HG03521 (cell line): ENCODE results near the gene PARP9.
A peak's percentile ranks its signal among the peaks of the same experiment; 100 is the strongest.
"Not testable (repeated sequence)": the region's sequence is repeated elsewhere in the genome, so short reads cannot be mapped to it uniquely, and the experiment has no call there.

Source experiments
- ATAC-seq: cut with Tn5 transposase; IDR thresholded peaks from one replicate; pipeline ENCODE4 v1.9.1; 2021; ENCODE audit warnings: mild to moderate bottlenecking, moderate library complexity; ENCODE audit not compliant: unreplicated experiment

Gene PARP9

GRCh38 chr3:122576174-122576940, 12.3 kb upstream of the PARP9 start:
- ATAC-seq = peak; percentile 79

GRCh38 chr3:122572940-122573412, 8.9 kb upstream of the PARP9 start:
- no peak for ATAC-seq

- no peak for ATAC-seq
These were observed 4.7 kb upstream of the PARP9 start for GRCh38 chr3:122568755-122569154.

- ATAC-seq = not testable (repeated sequence)
These were observed 4.0 kb upstream of the PARP9 start for GRCh38 chr3:122568131-122568530.

GRCh38 chr3:122563717-122564025, 429 bp downstream of the PARP9 start:
- no peak for ATAC-seq

- no peak for ATAC-seq
These were observed 980 bp downstream of the PARP9 start for GRCh38 chr3:122562923-122563716.

GRCh38 chr3:122560680-122561079, 3.4 kb downstream of the PARP9 start:
- no peak for ATAC-seq

- no peak for ATAC-seq
These were observed 4.2 kb downstream of the PARP9 start for GRCh38 chr3:122559906-122560305.

GRCh38 chr3:122558605-122559004, 5.5 kb downstream of the PARP9 start:
- no peak for ATAC-seq

GRCh38 chr3:122557356-122557755, 6.7 kb downstream of the PARP9 start:
- no peak for ATAC-seq

GRCh38 chr3:122555275-122556071, 8.6 kb downstream of the PARP9 start:
- no peak for ATAC-seq

GRCh38 chr3:122553171-122553570, 10.9 kb downstream of the PARP9 start:
- ATAC-seq = no peak

GRCh38 chr3:122548619-122549018, 15.5 kb downstream of the PARP9 start:
- no peak for ATAC-seq

GRCh38 chr3:122548076-122548475, 16.0 kb downstream of the PARP9 start:
- no peak for ATAC-seq

GRCh38 chr3:122546151-122546550, 17.9 kb downstream of the PARP9 start:
- ATAC-seq = no peak

- ATAC-seq = no peak
These were observed 25.1 kb downstream of the PARP9 start for GRCh38 chr3:122538956-122539490.

GRCh38 chr3:122536632-122537001, 27.5 kb downstream of the PARP9 start:
- no peak for ATAC-seq

GRCh38 chr3:122535964-122536631, 28.0 kb downstream of the PARP9 start:
- ATAC-seq = no peak

GRCh38 chr3:122533931-122534334, 30.2 kb downstream of the PARP9 start:
- ATAC-seq = peak; percentile 98

GRCh38 chr3:122533480-122533879, 30.6 kb downstream of the PARP9 start:
- no peak for ATAC-seq

GRCh38 chr3:122530164-122530563, 33.9 kb downstream of the PARP9 start:
- no peak for ATAC-seq
